Muscle layer of duodenum (tissue), 2 donors: Measurements from ENCODE around the gene POLR1B.
A peak's percentile ranks its signal among the peaks of the same experiment; 100 is the strongest.
"Not testable (repeated sequence)": the region's sequence is repeated elsewhere in the genome, so short reads cannot be mapped to it uniquely, and the experiment has no call there.

ENCODE experiments used
- H3K27ac ChIP-seq: one replicate; pipeline ENCODE4 v1.7.0; 2013; ENCODE audit warnings: mild to moderate bottlenecking, low read length
- H3K27me3 ChIP-seq: one replicate; pipeline ENCODE4 v1.7.0; 2013; ENCODE audit warnings: low read depth, mild to moderate bottlenecking, control low read depth, low read length
- H3K36me3 ChIP-seq, 2 donors: one replicate each; pipeline ENCODE4 v1.7.0; 2013; ENCODE audit warnings: low read length in 2 of 2, control low read depth in 1 of 2, mild to moderate bottlenecking in 1 of 2; ENCODE audit not compliant: insufficient read depth in 2 of 2, control insufficient read depth in 1 of 2
- H3K4me1 ChIP-seq, 2 donors: one replicate each; pipeline ENCODE4 v1.7.0; 2013; ENCODE audit warnings: low read length in 2 of 2, mild to moderate bottlenecking in 2 of 2, control low read depth in 1 of 2, moderate library complexity in 1 of 2; ENCODE audit not compliant: insufficient read depth in 2 of 2, control insufficient read depth in 1 of 2
- H3K4me3 ChIP-seq, 2 donors: one replicate each; pipeline ENCODE4 v1.7.0; 2013; ENCODE audit warnings: low read length in 2 of 2, low read depth in 1 of 2, mild to moderate bottlenecking in 1 of 2
- H3K9me3 ChIP-seq, 2 donors: one replicate each; pipeline ENCODE4 v1.7.0; 2013; ENCODE audit warnings: low read length in 2 of 2, control low read depth in 1 of 2, mild to moderate bottlenecking in 1 of 2; ENCODE audit not compliant: control insufficient read depth in 1 of 2
- donor health status: healthy.

Gene POLR1B

GRCh38 chr2:112542123-112542983 lies at the start of gene POLR1B:
Gene POLR1B (plus strand): TSS chr2:112542465. CDS start chr2:112542495, 30 bp downstream.
- peaks cover 9 to 11% of the 10 kb centered on the region in 2 donors for H3K36me3 ChIP-seq
- H3K4me3 ChIP-seq = peak within 1 kb of the TSS; percentile 98 to 100
- no peaks in the 10 kb centered on the region for H3K27me3 ChIP-seq
- peaks cover 0 to 11% of the 10 kb centered on the region in 2 donors for H3K4me1 ChIP-seq
- H3K27ac ChIP-seq = peak within 1 kb of the TSS; percentile 94
- H3K9me3 ChIP-seq = no peaks in the 10 kb centered on the region

- Histone ChIP-seq H3K9me3 (no peaks in the 10 kb centered on the region), H3K36me3 (peaks cover 12 to 14% of the 10 kb centered on the region in 2 donors), H3K4me1 (no peaks in the 10 kb centered on the region), H3K27ac (no peak overlapping the region), H3K4me3 (no peak overlapping the region), H3K27me3 (no peaks in the 10 kb centered on the region)
Observed at GRCh38 chr2:112493048-112493447, 49.2 kb upstream of the POLR1B start.

- no peaks in the 10 kb centered on the region for H3K27me3 ChIP-seq
Observed at GRCh38 chr2:112493858-112494648, 48.2 kb upstream of the POLR1B start.

GRCh38 chr2:112494828-112495227 lies 47.4 kb upstream of the POLR1B start:
- Histone ChIP-seq H3K4me3 (no peak overlapping the region), H3K9me3 (no peaks in the 10 kb centered on the region), H3K27me3 (no peaks in the 10 kb centered on the region), H3K4me1 (no peaks in the 10 kb centered on the region), H3K36me3 (peaks cover 12 to 14% of the 10 kb centered on the region in 2 donors), H3K27ac (no peak overlapping the region)

More at GRCh38 chr2:112493858-112494648, 48.2 kb upstream of the POLR1B start:
- Histone ChIP-seq H3K4me1 (no peaks in the 10 kb centered on the region), H3K36me3 (peaks cover 12 to 14% of the 10 kb centered on the region in 2 donors), H3K4me3 (no peak overlapping the region), H3K27ac (no peak overlapping the region), H3K9me3 (no peaks in the 10 kb centered on the region)

- H3K27me3 ChIP-seq, H3K4me1 ChIP-seq: not testable (repeated sequence)
Observed at GRCh38 chr2:112495878-112496277, 46.4 kb upstream of the POLR1B start.

GRCh38 chr2:112500850-112501484 lies 41.3 kb upstream of the POLR1B start:
- H3K9me3 ChIP-seq, H3K4me1 ChIP-seq, H3K27ac ChIP-seq: not testable (repeated sequence)

More at GRCh38 chr2:112495878-112496277, 46.4 kb upstream of the POLR1B start:
- not testable (repeated sequence) for H3K9me3 ChIP-seq, H3K27ac ChIP-seq, H3K4me3 ChIP-seq
- peaks cover 12 to 14% of the 10 kb centered on the region in 2 donors for H3K36me3 ChIP-seq

GRCh38 chr2:112509239-112509998 lies 32.8 kb upstream of the POLR1B start:
- H3K27ac ChIP-seq, H3K36me3 ChIP-seq, H3K27me3 ChIP-seq, H3K9me3 ChIP-seq, H3K4me3 ChIP-seq, H3K4me1 ChIP-seq: not testable (repeated sequence)

More at GRCh38 chr2:112500850-112501484, 41.3 kb upstream of the POLR1B start:
- H3K4me3 ChIP-seq, H3K27me3 ChIP-seq: not testable (repeated sequence)
- peaks cover 4 to 10% of the 10 kb centered on the region in 2 donors for H3K36me3 ChIP-seq

GRCh38 chr2:112516801-112517200 lies 25.5 kb upstream of the POLR1B start:
- Histone ChIP-seq H3K4me3 (no peak overlapping the region), H3K27me3 (no peaks in the 10 kb centered on the region), H3K27ac (no peak overlapping the region), H3K36me3 (peaks cover 16 to 36% of the 10 kb centered on the region in 2 donors), H3K9me3 (no peaks in the 10 kb centered on the region), H3K4me1 (no peaks in the 10 kb centered on the region)

- peaks cover 19 to 53% of the 10 kb centered on the region in 2 donors for H3K36me3 ChIP-seq
- no peaks in the 10 kb centered on the region for H3K9me3 ChIP-seq
- no peaks in the 10 kb centered on the region for H3K27me3 ChIP-seq
- H3K4me1 ChIP-seq = no peaks in the 10 kb centered on the region
- no peak overlapping the region for H3K27ac ChIP-seq
- H3K4me3 ChIP-seq = no peak overlapping the region
Observed at GRCh38 chr2:112518807-112519206, 23.5 kb upstream of the POLR1B start.

GRCh38 chr2:112519506-112519905 lies 22.8 kb upstream of the POLR1B start:
- Histone ChIP-seq H3K36me3 (peaks cover 18 to 47% of the 10 kb centered on the region in 2 donors), H3K27ac (no peak overlapping the region)

More at GRCh38 chr2:112519506-112519905, 22.8 kb upstream of the POLR1B start:
- no peak overlapping the region for H3K4me3 ChIP-seq
- no peaks in the 10 kb centered on the region for H3K9me3 ChIP-seq
- H3K27me3 ChIP-seq = no peaks in the 10 kb centered on the region
- no peaks in the 10 kb centered on the region for H3K4me1 ChIP-seq
